GM12878 (cell line): ENCODE data around the gene SMARCAD1. TPM values are rescaled to one million over a fixed set of nuclear protein-coding genes. Genes with fewer than 3 reads are reported as not detected.

Experiments
- ATF7 ChIP-seq: fragments of 450-650 bp; IDR thresholded peaks from 2 replicates; pipeline ENCODE4 v1.6.1; 2016; ENCODE audit warnings: low read depth, mild to moderate bottlenecking
- ESRRA ChIP-seq: IDR thresholded peaks from 2 replicates; pipeline ENCODE4 v1.6.1; 2012; ENCODE audit warnings: mild to moderate bottlenecking, low read length, improper control_type of control experiment
- JUND ChIP-seq: IDR thresholded peaks from 2 replicates; pipeline ENCODE4 v1.6.1; 2012; ENCODE audit warnings: low read depth, mild to moderate bottlenecking, low read length, improper control_type of control experiment, moderate library complexity
- MEF2B ChIP-seq: fragments of 450-650 bp; IDR thresholded peaks from 2 replicates; pipeline ENCODE4 v1.6.1; 2018; ENCODE audit warnings: mild to moderate bottlenecking, moderate library complexity; ENCODE audit not compliant: partially characterized antibody, poor library complexity, severe bottlenecking
- RBBP5 ChIP-seq: fragments of 200-600 bp; sonication (generic); conservative IDR thresholded peaks from 2 replicates; pipeline ENCODE4 v1.6.1; 2016
- TCF3 ChIP-seq: IDR thresholded peaks from 2 replicates; pipeline ENCODE4 v1.6.1; 2012; ENCODE audit warnings: low read depth, mild to moderate bottlenecking, low read length, borderline replicate concordance; ENCODE audit not compliant: insufficient read depth
- WRNIP1 ChIP-seq: IDR thresholded peaks from 2 replicates; pipeline ENCODE4 v1.6.1; 2011; ENCODE audit warnings: low read depth, low read length, improper control_type of control experiment, borderline replicate concordance
- polyA plus RNA-seq, 11 experiments: library from polyadenylated mRNA; depleted of rRNA in 4 of 11; unstranded in 6 of 11; stranded (reverse) in 5 of 11; fragments of >200 nt; fragmentation: Nextera tagmentation in 4 of 11; fragmentation: Illumina TruSeq in 1 of 11; extraction: Ambion mirVana in 4 of 11; extraction: Trizol in 1 of 11; gene quantifications; 1 replicate in 1 of 11; 2 replicates in 10 of 11; pipeline versions ENCODE4 v1.2.1 to v1.2.3, GENCODE V29; 2011 to 2016; ENCODE audit warnings: inconsistent platforms in 2 of 11, missing spikeins in 2 of 11, low read depth in 1 of 11
- total RNA-seq, 4 experiments: library from RNA; depleted of rRNA in 3 of 4; stranded (reverse); fragments of >200 nt in 3 of 4; fragmentation: Illumina TruSeq in 1 of 4; extraction: Trizol in 1 of 4; gene quantifications; 2 replicates each; pipeline versions ENCODE4 v1.2.1 to v1.2.3, GENCODE V29; 2013 to 2021
- TF ChIP-seq, protein P1 (sequence below): fragments of 150-350 bp; IDR thresholded peaks from 2 replicates; pipeline ENCODE4 v1.6.1; 2014; ENCODE audit warnings: mild to moderate bottlenecking, low read depth, low read length
- TF ChIP-seq, protein P2 (sequence below): fragments of 450-650 bp; IDR thresholded peaks from 2 replicates; pipeline ENCODE4 v1.6.1; 2017; ENCODE audit warnings: mild to moderate bottlenecking, moderate library complexity
- TF ChIP-seq, protein P3 (sequence below): IDR thresholded peaks from 2 replicates; pipeline ENCODE4 v1.6.1; 2011; ENCODE audit warnings: borderline replicate concordance, low read depth, mild to moderate bottlenecking, moderate library complexity, low read length; ENCODE audit not compliant: insufficient read depth, poor library complexity, severe bottlenecking
- TF ChIP-seq, protein P4 (sequence below): fragments of 150-350 bp; IDR thresholded peaks from 2 replicates; pipeline ENCODE4 v1.6.1; 2016; ENCODE audit warnings: low read depth, low read length
- TF ChIP-seq, protein P5 (sequence below): IDR thresholded peaks from 2 replicates; pipeline ENCODE4 v1.6.1; 2012; ENCODE audit warnings: improper control_type of control experiment, low read depth, low read length; ENCODE audit not compliant: insufficient replicate concordance

Gene SMARCAD1
- total and polyA plus RNA-seq, 10 of the 15 experiments (the other 5 are each of a cell fraction or from before 2014, with no cell fraction given): 7.6 to 41.2 (median 27.7) TPM

DNA sequence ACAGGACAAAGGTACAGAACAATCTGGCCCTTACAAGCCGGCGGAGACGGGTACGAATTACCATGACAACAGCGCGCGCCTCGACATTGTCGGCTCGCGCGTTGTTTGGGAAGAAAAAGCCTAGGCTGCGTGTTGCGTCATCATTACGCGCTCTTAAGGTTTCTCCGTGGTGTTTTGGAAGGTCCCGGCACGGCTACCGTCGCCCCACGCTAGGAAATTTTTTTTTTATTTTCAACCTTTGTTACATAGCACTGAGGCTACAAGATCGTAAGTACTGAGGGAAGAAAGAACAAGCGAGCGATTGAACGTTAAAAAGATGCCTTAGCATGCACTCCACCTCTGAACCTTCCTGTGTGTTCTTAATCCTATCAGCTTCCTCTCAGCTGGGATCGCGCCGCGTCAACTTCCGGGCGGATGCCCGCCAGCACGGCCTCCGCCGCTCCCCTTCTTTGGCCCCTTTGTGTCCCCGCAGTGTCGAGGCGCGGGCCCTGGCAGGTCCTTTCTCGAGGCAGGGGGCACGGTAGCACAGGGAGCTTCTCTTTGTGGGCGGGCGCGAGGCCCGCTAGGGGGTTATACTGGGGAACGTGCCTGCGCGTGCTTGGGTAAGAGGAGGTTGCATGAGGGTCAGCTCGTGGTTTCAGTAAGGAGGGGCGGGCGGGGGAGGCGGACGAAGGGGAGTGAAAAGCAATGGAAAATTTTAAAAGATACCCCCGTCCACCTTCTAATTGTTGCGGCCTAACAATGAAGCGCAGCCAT, at the start of gene SMARCAD1 (continued):
- TF ChIP-seq, protein P1, sequence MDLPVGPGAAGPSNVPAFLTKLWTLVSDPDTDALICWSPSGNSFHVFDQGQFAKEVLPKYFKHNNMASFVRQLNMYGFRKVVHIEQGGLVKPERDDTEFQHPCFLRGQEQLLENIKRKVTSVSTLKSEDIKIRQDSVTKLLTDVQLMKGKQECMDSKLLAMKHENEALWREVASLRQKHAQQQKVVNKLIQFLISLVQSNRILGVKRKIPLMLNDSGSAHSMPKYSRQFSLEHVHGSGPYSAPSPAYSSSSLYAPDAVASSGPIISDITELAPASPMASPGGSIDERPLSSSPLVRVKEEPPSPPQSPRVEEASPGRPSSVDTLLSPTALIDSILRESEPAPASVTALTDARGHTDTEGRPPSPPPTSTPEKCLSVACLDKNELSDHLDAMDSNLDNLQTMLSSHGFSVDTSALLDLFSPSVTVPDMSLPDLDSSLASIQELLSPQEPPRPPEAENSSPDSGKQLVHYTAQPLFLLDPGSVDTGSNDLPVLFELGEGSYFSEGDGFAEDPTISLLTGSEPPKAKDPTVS: no peak
- TF ChIP-seq TCF3 (no peak), JUND (no peak), ESRRA (no peak), RBBP5 (no peak), WRNIP1 (no peak), ATF7 (peak; percentile 95), MEF2B (no peak)
- TF ChIP-seq, protein P2, sequence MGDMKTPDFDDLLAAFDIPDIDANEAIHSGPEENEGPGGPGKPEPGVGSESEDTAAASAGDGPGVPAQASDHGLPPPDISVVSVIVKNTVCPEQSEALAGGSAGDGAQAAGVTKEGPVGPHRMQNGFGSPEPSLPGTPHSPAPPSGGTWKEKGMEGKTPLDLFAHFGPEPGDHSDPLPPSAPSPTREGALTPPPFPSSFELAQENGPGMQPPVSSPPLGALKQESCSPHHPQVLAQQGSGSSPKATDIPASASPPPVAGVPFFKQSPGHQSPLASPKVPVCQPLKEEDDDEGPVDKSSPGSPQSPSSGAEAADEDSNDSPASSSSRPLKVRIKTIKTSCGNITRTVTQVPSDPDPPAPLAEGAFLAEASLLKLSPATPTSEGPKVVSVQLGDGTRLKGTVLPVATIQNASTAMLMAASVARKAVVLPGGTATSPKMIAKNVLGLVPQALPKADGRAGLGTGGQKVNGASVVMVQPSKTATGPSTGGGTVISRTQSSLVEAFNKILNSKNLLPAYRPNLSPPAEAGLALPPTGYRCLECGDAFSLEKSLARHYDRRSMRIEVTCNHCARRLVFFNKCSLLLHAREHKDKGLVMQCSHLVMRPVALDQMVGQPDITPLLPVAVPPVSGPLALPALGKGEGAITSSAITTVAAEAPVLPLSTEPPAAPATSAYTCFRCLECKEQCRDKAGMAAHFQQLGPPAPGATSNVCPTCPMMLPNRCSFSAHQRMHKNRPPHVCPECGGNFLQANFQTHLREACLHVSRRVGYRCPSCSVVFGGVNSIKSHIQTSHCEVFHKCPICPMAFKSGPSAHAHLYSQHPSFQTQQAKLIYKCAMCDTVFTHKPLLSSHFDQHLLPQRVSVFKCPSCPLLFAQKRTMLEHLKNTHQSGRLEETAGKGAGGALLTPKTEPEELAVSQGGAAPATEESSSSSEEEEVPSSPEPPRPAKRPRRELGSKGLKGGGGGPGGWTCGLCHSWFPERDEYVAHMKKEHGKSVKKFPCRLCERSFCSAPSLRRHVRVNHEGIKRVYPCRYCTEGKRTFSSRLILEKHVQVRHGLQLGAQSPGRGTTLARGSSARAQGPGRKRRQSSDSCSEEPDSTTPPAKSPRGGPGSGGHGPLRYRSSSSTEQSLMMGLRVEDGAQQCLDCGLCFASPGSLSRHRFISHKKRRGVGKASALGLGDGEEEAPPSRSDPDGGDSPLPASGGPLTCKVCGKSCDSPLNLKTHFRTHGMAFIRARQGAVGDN: peak; percentile 89
- TF ChIP-seq, protein P3, sequence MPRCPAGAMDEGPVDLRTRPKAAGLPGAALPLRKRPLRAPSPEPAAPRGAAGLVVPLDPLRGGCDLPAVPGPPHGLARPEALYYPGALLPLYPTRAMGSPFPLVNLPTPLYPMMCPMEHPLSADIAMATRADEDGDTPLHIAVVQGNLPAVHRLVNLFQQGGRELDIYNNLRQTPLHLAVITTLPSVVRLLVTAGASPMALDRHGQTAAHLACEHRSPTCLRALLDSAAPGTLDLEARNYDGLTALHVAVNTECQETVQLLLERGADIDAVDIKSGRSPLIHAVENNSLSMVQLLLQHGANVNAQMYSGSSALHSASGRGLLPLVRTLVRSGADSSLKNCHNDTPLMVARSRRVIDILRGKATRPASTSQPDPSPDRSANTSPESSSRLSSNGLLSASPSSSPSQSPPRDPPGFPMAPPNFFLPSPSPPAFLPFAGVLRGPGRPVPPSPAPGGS: no peak
- TF ChIP-seq, protein P4, sequence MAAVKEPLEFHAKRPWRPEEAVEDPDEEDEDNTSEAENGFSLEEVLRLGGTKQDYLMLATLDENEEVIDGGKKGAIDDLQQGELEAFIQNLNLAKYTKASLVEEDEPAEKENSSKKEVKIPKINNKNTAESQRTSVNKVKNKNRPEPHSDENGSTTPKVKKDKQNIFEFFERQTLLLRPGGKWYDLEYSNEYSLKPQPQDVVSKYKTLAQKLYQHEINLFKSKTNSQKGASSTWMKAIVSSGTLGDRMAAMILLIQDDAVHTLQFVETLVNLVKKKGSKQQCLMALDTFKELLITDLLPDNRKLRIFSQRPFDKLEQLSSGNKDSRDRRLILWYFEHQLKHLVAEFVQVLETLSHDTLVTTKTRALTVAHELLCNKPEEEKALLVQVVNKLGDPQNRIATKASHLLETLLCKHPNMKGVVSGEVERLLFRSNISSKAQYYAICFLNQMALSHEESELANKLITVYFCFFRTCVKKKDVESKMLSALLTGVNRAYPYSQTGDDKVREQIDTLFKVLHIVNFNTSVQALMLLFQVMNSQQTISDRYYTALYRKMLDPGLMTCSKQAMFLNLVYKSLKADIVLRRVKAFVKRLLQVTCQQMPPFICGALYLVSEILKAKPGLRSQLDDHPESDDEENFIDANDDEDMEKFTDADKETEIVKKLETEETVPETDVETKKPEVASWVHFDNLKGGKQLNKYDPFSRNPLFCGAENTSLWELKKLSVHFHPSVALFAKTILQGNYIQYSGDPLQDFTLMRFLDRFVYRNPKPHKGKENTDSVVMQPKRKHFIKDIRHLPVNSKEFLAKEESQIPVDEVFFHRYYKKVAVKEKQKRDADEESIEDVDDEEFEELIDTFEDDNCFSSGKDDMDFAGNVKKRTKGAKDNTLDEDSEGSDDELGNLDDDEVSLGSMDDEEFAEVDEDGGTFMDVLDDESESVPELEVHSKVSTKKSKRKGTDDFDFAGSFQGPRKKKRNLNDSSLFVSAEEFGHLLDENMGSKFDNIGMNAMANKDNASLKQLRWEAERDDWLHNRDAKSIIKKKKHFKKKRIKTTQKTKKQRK: no peak
- TF ChIP-seq, protein P5, sequence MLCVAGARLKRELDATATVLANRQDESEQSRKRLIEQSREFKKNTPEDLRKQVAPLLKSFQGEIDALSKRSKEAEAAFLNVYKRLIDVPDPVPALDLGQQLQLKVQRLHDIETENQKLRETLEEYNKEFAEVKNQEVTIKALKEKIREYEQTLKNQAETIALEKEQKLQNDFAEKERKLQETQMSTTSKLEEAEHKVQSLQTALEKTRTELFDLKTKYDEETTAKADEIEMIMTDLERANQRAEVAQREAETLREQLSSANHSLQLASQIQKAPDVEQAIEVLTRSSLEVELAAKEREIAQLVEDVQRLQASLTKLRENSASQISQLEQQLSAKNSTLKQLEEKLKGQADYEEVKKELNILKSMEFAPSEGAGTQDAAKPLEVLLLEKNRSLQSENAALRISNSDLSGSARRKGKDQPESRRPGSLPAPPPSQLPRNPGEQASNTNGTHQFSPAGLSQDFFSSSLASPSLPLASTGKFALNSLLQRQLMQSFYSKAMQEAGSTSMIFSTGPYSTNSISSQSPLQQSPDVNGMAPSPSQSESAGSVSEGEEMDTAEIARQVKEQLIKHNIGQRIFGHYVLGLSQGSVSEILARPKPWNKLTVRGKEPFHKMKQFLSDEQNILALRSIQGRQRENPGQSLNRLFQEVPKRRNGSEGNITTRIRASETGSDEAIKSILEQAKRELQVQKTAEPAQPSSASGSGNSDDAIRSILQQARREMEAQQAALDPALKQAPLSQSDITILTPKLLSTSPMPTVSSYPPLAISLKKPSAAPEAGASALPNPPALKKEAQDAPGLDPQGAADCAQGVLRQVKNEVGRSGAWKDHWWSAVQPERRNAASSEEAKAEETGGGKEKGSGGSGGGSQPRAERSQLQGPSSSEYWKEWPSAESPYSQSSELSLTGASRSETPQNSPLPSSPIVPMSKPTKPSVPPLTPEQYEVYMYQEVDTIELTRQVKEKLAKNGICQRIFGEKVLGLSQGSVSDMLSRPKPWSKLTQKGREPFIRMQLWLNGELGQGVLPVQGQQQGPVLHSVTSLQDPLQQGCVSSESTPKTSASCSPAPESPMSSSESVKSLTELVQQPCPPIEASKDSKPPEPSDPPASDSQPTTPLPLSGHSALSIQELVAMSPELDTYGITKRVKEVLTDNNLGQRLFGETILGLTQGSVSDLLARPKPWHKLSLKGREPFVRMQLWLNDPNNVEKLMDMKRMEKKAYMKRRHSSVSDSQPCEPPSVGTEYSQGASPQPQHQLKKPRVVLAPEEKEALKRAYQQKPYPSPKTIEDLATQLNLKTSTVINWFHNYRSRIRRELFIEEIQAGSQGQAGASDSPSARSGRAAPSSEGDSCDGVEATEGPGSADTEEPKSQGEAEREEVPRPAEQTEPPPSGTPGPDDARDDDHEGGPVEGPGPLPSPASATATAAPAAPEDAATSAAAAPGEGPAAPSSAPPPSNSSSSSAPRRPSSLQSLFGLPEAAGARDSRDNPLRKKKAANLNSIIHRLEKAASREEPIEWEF: peak; percentile 61
